Peyer's patch (tissue), 4 donors: ENCODE measurements around the gene HOXC5. TPM values are rescaled to one million over a fixed set of nuclear protein-coding genes. Genes with fewer than 3 reads are reported as not detected.

Source experiments
- DNase-seq, 3 donors: peaks; one replicate each; pipeline ENCODE4 v3.0.0-alpha.2; 2017 to 2019
- H3K27ac ChIP-seq, 4 donors: fragments of 200-600 bp; sonication (generic); one replicate each; pipeline ENCODE4 v1.5.1; 2016 to 2019
- H3K27me3 ChIP-seq, 2 donors: fragments of 200-600 bp; sonication (generic); one replicate each; pipeline ENCODE4 v1.5.1; 2019
- H3K36me3 ChIP-seq, 3 donors: fragments of 200-600 bp; sonication (generic); one replicate each; pipeline ENCODE4 v1.5.1; 2016 to 2019
- H3K4me1 ChIP-seq, 4 donors: fragments of 200-600 bp; sonication (generic); one replicate each; pipeline ENCODE4 v1.5.1; 2016 to 2019
- H3K4me3 ChIP-seq, 4 donors: fragments of 200-600 bp; sonication (generic); 1 replicate in 3 of 4; 2 replicates in 1 of 4; pipeline ENCODE4 v1.5.1; 2016 to 2019; ENCODE audit warnings: mild to moderate bottlenecking in 1 of 4
- H3K9me3 ChIP-seq, 4 donors: fragments of 200-600 bp; sonication (generic); one replicate each; pipeline ENCODE4 v1.5.1; 2016 to 2019; ENCODE audit warnings: mild to moderate bottlenecking in 1 of 4
- POLR2A ChIP-seq, 2 donors: fragments of 450-650 bp; IDR thresholded peaks; one replicate each; pipeline ENCODE4 v1.5.1; 2017; ENCODE audit warnings: antibody characterized with exemption in 2 of 2, mild to moderate bottlenecking in 2 of 2, moderate library complexity in 2 of 2
- total RNA-seq, 4 donors: library from RNA; depleted of rRNA; stranded (reverse); fragments of >200 nt; gene quantifications; one replicate each; pipeline ENCODE4 v1.1.0, GENCODE V29; 2016
- TF ChIP-seq, protein P1 (sequence below), 6 experiments: fragments of 450-650 bp in 4 of 6; fragments of 200-600 bp in 2 of 6; sonication (generic) in 1 of 6; IDR thresholded peaks; one replicate each; pipeline ENCODE4 v1.5.1; 2017 to 2019; ENCODE audit warnings: antibody characterized with exemption in 6 of 6, mild to moderate bottlenecking in 3 of 6, moderate library complexity in 1 of 6

The HOXC5 gene
- total RNA-seq, 4 donors from 2014 or later = not detected

DNA sequence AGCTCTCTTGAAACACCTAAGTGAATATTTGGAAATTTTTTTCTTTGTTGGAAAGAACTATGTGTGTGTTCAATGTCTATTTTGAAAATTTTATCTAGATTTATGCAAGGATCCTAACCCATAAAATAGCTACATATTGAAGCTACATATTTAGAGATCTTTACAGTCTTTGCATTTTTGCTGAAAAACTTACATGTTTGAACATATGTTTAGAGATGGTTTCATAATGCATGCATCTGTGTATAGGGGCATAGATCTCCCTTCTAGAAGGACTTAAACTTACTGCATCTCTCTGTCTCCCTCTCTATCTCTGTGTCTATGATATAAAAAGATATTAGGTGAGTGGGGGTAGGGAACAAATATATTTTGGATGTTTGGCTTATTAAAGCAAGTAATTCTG, 12.6 kb downstream of the HOXC5 start:
- H3K36me3 ChIP-seq = no peaks in the 10 kb centered on the region
- DNase-seq = no peak
- no peaks in the 10 kb centered on the region for H3K9me3 ChIP-seq
- H3K4me1 ChIP-seq = no peaks in the 10 kb centered on the region
- H3K4me3 ChIP-seq = no peak overlapping the region
- H3K27me3 ChIP-seq = no peaks in the 10 kb centered on the region
- TF ChIP-seq, protein P1, sequence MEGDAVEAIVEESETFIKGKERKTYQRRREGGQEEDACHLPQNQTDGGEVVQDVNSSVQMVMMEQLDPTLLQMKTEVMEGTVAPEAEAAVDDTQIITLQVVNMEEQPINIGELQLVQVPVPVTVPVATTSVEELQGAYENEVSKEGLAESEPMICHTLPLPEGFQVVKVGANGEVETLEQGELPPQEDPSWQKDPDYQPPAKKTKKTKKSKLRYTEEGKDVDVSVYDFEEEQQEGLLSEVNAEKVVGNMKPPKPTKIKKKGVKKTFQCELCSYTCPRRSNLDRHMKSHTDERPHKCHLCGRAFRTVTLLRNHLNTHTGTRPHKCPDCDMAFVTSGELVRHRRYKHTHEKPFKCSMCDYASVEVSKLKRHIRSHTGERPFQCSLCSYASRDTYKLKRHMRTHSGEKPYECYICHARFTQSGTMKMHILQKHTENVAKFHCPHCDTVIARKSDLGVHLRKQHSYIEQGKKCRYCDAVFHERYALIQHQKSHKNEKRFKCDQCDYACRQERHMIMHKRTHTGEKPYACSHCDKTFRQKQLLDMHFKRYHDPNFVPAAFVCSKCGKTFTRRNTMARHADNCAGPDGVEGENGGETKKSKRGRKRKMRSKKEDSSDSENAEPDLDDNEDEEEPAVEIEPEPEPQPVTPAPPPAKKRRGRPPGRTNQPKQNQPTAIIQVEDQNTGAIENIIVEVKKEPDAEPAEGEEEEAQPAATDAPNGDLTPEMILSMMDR (IDR thresholded peaks at IDR 0.05) = no peak
- TF ChIP-seq POLR2A (IDR thresholded peaks at IDR 0.05) = no peak
- H3K27ac ChIP-seq = no peak overlapping the region

DNA sequence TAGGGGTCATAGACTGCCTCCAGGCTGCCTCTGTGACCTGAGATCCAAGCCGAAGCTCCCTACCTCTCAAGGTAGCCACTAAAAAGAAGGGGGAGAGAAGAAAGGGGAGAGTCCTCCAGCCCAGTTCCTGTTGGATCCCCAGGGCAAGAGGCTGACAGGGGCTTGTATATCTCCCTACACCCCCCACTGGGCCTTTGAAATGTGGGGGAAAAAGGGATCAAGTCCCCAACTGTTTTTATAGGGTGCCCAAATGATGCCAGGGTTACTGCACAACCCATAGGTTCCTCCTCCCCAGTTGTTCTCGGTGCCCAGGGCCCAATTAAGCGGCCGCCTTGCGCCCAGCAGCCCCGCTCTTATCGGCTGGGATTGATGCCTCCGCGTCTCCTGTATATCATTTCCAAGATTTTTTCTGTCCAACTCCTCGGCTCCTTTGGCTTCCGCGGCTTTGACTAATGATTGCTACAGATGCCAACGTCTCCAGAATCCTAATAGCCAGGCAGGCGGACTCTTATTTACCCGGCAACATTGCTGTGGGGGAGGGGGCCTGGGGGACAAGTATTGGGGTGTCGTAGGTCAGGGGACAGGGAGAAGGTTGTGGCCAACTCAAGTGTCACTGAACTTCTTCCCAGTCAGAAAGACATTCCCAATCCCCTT, 13.1 kb downstream of the HOXC5 start:
- TF ChIP-seq, protein P1 (IDR thresholded peaks at IDR 0.05) = no peak
- no peak for TF ChIP-seq POLR2A (IDR thresholded peaks at IDR 0.05)
- H3K27ac ChIP-seq = no peak overlapping the region
- no peak for DNase-seq
- H3K9me3 ChIP-seq = no peaks in the 10 kb centered on the region
- no peaks in the 10 kb centered on the region for H3K27me3 ChIP-seq
- H3K4me1 ChIP-seq = peaks cover 0 to 1% (median 0%) of the 10 kb centered on the region in 4 donors
- H3K36me3 ChIP-seq = no peaks in the 10 kb centered on the region
- no peak overlapping the region for H3K4me3 ChIP-seq

DNA sequence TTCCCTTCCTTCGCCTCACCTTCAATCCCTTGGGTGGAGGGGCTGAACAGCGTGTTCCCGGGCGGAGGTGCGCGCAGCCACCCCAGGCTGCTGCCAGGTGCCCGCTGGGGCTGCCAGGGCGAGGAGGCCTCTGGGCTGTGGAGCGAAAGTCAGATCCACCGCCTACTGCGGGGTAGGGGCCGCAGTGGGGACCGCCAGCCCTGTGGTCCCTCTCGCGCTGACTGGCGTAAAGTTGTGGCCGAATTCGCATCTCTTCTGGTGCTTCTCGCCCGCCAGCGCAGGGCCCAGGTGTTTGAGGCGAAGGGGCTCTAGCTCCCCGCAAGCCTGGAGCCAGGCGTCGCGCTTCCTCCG, 13.9 kb downstream of the HOXC5 start:
- H3K4me1 ChIP-seq = peaks cover 0 to 9% (median 0%) of the 10 kb centered on the region in 4 donors
- TF ChIP-seq, protein P1 (IDR thresholded peaks at IDR 0.05) = no peak
- TF ChIP-seq POLR2A (IDR thresholded peaks at IDR 0.05) = no peak
- H3K27ac ChIP-seq = peak overlapping the region in 1 of 4 donors; percentile 21
- no peak for DNase-seq
- no peaks in the 10 kb centered on the region for H3K27me3 ChIP-seq
- no peaks in the 10 kb centered on the region for H3K36me3 ChIP-seq
- H3K9me3 ChIP-seq = no peaks in the 10 kb centered on the region
- H3K4me3 ChIP-seq = no peak overlapping the region

DNA sequence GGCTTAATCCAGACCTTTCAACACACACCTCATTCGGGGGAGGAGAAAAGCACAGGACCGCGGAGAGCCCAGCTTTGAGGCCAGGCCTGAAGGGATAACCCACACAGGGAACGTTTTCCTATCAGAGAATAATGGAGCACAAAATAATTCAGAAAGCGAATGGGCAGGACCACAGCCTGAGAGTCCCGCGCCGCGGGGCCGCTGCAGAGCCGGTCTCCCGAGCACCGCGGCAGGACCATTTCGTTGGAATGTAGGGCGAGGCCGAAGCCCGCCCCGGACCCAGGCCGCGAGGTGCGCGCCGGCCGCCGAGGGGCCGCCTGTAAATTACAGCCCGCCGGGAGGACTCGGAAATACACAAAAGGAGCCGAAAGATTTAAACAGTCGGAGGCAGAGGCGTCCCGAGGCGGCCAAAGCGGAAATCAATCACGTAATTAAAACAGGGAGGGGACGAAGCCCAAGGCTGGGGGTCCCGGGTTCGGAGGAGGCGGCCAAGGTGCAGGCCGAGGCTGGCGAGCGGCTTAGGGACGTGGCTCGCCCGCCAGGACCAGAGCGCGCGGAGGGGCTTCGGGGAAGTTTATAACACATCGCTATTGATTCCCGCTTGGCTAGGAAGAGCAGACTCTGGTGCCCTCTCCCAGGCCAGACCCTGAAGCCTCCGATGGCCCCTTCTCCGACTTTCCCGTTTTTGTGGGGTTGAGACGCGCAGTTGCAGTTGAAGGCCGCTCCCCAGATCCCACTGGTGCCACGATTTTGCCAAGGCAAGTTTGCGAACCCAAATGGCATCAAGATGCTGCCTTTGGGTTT, 14.5 kb downstream of the HOXC5 start:
- peak overlapping the region in 1 of 4 donors; percentile 3 for H3K4me3 ChIP-seq
- H3K27me3 ChIP-seq = no peaks in the 10 kb centered on the region
- H3K36me3 ChIP-seq = no peaks in the 10 kb centered on the region
- H3K4me1 ChIP-seq = peaks cover 0 to 9% (median under 1%) of the 10 kb centered on the region in 4 donors
- TF ChIP-seq POLR2A (IDR thresholded peaks at IDR 0.05) = no peak
- TF ChIP-seq, protein P1 (IDR thresholded peaks at IDR 0.05) = no peak
- H3K27ac ChIP-seq = peak overlapping the region in 1 of 4 donors; percentile 21
- H3K9me3 ChIP-seq = no peaks in the 10 kb centered on the region
- no peak for DNase-seq

- Histone ChIP-seq H3K4me3 (no peak overlapping the region), H3K9me3 (no peaks in the 10 kb centered on the region), H3K27ac (peak overlapping the region in 1 of 4 donors; percentile 2), H3K27me3 (no peaks in the 10 kb centered on the region), H3K36me3 (no peaks in the 10 kb centered on the region), H3K4me1 (peaks cover 0 to 9% (median 6%) of the 10 kb centered on the region in 4 donors)
- no peak for TF ChIP-seq POLR2A (IDR thresholded peaks at IDR 0.05)
- TF ChIP-seq, protein P1 (IDR thresholded peaks at IDR 0.05) = no peak
- no peak for DNase-seq
Measured at GRCh38 chr12:54047964-54048303, 15.1 kb downstream of the HOXC5 start.
